DMS79 treated with DMSO at 0.1 percent for 48 hours (cell line): ENCODE measurements around the gene UPK3B.
"Not testable (repeated sequence)": the region's sequence is repeated elsewhere in the genome, so short reads cannot be mapped to it uniquely, and the experiment has no call there.

Experiments used
- DNase-seq: peaks from one replicate; lab custom pipeline; 2025; lab: John Stamatoyannopoulos, UW

The UPK3B gene

DNA sequence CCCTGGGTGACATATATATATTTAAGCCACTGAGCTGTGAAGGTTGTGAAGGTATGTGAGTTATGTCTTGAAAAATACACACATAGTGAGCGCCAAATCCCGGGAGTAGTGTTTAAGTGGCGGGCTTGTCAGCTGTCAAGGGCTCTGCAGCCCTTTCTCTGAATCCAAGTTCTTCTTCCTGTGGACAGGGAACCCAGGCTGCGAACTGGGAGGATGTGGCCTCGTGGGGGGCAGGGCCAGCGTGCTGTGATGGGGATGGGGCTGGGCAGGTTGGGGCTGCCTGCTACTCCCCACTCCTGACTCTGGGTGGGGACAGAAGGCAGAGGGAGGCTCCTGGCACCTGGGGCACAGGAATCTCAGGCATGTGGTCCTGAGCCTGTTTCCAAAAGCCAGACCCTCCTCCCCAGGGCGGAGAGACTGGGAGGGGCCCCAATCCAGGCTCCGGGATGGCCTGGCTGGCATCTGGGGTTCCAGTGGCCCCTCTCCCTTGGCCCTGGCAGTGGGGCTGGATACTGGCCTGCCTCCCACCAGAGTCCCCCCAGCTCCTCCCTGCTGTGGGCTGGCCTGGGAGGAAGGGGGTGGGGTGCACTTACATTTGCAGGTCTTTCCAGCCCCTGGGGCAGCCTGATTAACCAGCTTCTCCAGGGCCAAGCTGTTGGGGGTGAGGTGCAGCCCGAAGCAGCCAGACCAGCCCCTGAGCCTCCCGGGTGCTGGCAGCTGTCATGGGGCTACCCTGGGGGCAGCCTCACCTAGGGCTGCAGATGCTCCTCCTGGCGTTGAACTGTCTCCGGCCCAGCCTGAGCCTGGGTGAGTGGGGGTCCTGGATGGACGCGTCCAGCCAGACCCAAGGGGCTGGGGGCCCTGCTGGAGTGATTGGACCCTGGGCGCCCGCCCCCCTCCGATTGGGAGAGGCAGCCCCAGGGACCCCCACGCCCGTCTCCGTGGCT, at the start of gene UPK3B:
Gene UPK3B, plus strand, starts transcription at position 622 of the 947 bp plus-strand sequence. Its CDS starts 101 bp downstream, at position 723.
- no peak for DNase-seq

DNA sequence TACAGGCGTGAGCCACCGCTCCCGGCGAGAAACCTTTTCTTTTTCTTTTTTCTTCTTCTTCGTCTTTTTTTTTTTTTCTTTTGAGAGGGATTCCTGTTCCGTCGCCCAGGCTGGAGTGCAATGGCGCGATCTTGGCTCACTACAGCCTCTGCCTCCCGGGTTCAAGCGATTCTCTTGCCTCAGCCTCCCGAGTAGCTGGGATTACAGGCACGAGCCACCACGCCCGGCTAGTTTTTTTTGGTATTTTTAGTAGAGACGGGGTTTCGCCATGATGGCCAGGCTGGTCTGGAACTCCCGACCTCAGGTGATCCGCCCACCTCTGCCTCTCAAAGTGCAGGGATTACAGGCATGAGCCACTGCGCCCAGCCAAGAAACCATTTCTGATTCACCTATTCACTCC, 49.6 kb upstream of the UPK3B start:
- not testable (repeated sequence) for DNase-seq

DNA sequence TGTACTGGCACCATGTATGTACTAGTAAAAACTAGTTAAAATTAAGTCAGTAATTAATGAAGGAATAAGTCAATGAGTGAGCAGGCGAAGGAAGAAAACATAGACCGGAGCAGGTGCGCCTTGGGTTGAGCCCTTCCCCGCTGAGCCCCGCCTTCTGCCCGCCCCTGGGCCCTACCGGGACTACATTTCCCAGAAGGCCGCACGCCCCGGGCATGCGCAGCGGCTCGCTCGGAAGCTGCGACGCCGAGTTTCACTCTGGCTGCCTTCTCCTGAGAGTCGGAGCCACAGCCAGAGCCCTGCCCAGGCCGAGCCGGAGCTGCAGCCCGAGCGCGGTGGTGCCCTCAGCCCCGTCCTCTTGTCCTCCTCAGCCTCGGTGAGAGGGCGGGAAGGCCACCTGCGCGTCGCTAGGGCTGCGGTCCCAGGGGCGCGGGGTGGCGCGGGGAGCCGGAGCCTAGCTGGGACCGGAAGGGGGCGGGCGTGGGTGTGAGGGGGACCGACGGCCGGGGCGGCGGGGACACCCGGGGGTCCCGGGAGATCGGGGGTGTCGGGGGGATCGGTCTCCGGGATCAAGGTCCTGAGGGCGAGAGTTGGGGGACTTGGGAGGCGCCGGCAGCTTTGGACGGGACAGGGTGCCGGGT, 48.8 kb upstream of the UPK3B start, which contains the start of gene DTX2:
Gene DTX2, plus strand, starts transcription at position 246 of the 638 bp plus-strand sequence. CDS start 18,801 bp downstream, outside the sequence.
- not testable (repeated sequence) for DNase-seq

DNA sequence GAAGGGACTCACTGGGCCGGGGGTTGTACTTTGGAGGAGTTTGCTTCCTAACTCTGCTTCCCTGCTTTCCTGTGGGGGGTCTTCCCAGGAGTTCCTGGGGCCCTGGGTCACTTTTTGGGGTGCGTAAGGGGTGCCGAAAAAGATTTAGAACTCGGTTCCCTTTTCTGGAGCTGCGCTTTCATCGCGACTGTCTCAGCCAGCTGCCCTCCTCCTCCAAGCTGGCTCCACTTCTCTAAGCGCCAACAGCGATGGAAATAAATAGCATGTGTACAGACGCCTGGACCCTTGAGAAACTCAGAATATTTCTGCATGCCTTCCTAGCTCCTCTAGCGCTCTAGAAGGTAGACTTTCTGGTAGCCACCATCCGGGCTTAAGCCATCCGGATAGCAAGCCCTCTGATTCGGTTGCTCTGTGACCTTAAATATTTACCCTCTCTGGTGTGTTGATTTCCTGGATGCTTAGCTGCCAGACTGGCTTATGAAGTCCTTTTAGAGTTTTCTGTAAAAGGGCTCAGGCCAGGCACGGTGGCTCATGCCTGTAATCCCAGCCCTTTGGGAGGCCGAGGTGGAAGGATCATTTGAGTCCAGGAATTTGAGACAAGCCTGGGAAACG, 48.0 kb upstream of the UPK3B start:
- DNase-seq: not testable (repeated sequence)

DNA sequence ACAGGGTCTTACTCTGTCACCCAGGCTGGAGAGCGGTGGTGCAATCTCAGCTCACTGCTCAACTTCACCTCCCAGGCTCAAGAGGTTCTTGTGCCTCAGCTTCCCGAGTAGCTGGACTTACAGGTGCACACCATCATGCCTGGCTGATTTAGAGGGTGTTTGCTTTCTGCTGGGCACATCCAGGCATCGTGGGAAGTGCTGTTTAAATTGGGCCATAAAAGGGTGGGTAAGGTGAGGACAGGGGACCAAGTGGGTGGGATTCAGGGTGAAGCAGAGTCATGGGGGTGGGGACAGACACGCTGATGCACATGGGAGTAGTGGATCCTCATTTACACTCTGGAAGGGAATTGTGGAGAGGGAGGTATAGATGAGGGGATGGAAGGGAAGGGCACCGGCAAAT, 45.4 kb upstream of the UPK3B start:
- DNase-seq: not testable (repeated sequence)

DNA sequence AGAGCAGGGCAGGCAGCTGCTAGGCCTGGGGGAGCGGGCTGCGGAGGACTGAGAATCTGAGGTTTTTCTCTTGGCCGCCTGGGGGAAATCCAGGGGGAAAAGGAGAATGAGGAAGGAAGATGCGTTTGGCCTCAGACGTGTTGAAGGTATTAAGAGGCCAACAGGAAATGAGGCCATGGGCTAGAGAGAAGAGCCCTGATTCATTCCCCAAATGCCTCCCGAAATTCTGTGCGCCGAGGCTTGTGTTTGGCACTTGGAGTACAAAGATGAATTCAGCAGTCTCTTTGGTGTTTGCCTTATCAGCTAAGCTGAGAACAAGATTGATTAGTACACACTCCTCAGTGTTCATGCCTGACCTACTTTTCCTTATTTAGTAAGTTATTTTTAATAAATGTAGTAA, 44.4 kb upstream of the UPK3B start:
- not testable (repeated sequence) for DNase-seq

DNA sequence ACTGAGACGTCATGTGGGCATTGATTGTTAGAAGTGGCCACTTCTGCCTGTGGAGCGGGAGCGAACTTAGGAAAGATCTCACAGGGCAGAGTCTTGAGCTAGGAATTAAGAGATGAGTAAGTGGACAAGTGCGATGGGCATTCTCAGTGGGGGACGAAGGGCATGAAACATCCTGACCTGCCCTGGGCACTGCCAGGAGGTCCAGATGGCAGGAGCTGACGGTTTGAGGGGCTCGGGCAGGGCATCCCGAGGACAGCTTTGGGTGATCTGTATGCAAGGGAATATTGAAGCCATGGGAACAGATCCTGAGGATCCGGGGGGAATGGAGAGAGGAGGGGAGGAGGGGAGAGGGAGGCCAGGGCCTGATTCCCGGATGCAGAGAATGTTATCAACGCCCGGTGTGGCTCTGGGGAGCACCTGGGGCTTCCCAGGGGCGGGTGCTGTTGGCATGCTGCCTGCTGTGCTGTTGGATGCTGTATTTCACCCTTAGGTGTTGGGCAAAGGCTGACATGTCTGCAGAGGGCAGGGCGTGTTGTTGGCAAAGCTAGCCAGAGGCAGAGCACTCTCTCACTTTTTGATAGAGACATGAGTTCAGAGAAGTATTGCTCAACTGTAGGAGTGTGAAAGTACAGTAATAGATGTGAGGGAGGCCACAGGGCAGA, 42.5 kb upstream of the UPK3B start:
- not testable (repeated sequence) for DNase-seq

DNA sequence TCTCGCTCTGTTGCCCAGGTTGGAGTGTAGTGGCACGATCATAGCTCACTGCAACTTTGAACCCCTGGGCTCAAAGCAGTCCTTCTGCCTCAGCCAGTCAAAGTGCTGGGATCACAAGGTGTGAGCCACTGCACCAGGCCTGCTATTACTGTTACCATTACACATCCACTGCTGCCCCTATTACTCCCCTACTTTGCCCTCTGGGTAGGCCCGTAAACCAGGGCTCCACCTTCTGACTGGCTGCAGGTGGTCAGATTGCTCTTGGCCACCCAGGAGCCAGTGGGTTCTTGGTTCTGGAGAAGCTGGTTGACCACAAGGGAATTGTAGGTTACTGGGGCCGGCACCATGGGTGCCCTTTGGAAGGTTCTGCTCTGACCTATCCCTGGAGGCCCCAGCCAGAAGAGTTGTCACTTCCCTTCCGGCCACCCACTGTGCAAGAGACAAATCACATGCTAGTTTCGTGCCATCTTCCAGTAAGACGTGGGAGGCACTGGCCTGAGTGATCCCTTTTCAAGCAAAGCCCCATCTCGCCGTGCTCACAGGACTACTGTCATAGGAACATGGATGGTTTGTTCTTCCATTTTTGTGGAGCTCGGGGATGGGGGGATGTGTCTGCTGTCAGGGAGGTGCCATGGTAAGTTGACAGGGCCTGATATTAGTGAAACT, 38.7 kb upstream of the UPK3B start:
- DNase-seq: not testable (repeated sequence)

DNA sequence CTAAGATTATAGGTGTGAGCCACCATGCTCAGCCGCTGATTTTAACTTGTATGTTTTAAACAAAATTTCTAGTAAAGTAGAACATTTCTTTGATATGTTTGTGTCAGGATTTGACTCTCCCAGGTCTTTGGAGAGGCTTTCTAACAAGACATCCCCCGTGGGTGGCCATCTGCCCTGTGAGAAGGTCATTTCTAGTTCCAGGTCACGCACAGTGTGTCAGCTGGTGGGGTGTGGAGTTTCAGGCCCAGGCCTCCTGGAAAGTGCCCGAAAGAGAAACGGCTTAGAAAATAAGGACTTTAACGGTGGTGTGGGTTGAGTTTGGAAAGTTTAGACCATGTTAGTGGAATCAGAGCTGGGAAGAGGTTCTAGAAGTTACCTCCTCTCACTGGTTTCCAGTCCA, 37.3 kb upstream of the UPK3B start:
- DNase-seq: not testable (repeated sequence)

DNA sequence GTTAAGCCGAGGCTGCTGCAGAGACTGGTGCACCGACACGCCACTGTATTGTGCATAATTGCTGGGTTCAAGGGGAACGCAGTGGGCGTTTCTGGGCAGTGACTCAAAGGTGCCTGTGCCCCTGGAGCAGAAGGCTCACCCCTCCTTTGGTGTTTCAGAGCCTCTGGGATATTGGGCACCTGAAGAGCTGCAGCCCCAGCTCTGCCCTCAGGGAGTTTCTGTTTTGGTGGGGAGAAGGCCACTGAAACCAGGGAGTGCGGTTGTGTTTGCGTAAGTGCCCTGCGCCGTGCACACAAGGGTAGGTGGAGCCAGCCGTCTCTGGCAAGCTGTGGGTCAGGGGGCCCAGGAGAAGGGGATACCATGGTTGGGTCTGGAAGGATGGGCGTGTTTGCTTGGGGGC, 34.1 kb upstream of the UPK3B start:
- DNase-seq: not testable (repeated sequence)

DNA sequence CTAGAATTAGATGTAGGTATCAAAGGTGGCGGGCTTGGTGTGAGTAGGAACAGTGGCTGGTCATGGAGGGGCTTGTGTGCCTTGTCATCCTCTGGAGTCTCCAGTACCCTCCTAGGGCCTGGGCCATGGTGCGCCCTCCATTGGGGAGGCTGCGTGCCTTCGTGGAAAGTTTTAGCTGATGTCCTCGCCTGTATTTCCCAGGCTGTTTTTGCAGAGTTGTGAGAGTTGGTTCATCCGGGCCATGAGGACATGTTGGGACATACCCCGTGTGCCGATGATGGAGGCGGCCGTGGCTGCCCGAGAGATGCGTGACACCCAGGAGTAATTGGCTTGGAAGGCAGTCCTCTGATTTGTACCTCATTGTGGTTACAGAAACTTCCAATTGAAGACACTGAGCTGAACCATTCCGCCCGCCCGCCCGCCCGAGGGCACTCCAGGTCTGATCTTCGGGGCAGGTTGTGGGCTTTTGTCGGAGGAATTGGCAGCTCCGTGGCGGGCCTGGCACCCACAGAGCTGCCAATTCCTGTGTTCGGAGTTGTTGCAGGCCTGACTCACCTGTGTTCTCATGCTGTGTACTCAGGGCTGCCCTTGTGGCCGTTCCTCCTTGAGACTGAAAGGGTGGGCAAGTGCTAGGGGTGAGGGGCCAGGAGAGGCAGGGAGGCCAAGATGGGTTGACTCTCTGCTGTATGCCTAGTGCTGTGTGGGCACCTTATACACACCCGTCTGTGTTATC, 33.4 kb upstream of the UPK3B start:
- DNase-seq: not testable (repeated sequence)

DNA sequence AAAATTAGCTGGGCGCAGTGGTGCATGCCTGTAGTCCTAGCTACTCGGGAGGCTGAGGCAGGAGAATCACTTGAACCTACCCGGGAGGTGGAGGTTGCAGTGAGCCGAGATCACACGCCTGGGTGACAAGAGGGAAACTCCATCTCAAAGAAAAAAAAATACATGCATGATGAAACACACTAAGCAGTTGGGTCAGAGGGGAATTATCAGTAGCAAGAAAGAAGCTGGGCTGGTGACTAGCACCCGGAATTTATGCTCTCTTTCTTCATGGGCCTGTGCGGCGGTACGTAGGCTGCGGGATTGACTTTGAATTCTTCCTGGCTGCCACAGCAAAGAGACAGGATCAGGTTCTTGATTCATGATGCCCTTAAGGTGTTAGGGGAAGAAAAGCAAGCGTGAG, 30.7 kb upstream of the UPK3B start:
- DNase-seq: peak; percentile 1

DNA sequence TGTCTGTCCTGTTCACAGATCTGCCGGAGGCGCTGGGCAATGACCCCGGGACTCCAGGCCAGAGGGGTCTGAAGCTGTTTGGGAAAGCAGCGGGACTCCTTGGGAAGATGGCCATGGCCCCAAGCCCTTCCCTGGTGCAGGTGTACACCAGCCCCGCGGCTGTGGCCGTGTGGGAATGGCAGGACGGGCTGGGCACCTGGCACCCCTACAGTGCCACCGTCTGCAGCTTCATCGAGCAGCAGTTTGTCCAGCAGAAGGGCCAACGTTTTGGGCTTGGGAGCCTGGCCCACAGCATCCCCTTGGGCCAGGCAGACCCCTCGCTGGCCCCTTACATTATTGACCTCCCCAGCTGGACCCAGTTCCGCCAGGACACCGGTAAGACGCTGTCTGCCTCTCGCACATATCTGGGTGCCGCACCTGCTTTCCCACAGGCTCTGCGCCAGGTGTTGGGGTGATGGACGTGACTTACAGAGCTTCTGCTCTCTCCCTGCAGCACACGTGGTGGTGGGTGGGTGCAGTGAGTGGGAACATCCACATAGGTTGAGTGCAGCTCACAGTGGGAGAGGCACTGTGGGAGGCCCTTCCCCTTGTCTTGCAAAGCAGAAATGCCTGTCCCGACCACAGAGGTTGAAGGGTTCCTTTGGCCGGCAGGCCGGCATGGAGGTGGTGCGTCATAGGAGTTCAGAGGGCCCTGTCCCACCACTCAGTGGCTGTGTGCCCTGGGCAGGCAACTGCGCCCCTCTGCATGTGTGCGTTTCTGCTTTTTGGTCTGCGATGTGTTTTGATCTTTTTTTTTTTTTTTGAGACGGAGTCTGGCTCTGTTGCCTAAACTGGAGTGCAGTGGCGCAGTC, 29.7 kb upstream of the UPK3B start:
- DNase-seq: not testable (repeated sequence)

DNA sequence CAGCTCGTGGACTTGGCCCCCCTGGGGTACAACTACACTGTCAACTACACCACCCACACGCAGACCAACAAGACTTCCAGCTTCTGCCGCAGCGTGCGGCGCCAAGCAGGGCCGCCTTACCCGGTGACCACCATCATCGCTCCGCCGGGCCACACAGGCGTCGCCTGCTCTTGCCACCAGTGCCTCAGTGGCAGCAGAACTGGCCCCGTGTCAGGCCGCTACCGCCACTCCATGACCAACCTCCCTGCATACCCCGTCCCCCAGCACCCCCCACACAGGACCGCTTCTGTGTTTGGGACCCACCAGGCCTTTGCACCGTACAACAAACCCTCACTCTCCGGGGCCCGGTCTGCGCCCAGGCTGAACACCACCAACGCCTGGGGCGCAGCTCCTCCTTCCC, 27.7 kb upstream of the UPK3B start:
- not testable (repeated sequence) for DNase-seq

DNA sequence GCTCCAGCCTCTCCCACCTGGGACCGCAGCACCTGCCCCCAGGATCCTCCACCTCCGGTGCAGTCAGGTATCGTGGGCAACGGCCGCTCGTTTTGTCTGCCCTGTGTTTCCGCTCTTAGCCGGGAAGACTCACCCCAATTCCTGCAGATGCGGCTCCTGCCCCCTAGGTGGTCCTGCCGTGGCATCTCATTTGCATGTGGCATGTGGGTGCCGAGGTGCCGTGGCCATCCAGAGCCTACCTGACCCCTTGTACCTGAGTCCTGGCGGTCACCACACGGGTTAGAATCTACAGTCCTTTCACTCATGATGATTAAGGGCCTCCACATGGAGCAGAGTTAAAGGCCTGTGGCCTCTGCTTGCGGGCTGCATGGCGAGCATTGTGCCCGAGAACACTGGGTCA, 27.3 kb upstream of the UPK3B start:
- not testable (repeated sequence) for DNase-seq

DNA sequence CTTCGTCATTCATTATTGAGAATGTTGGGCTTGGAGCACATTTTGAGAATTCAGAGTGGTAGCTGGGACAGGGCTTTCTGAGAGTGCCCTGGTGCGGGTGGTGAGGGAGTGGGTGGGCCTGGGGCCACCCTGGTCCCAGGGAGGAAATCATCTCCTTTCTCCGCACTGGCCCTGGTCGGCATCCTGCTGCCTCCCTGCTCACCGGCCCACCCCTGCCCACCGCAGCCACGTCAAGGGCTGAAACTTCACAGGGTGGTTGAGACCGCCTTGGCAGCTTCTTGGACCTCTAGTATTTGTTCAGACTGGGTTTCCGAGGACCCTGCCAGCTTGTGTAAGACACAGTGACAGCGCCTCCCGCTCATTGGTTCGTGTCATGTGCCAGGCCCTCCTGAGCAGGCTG, 25.9 kb upstream of the UPK3B start:
- DNase-seq: not testable (repeated sequence)

DNA sequence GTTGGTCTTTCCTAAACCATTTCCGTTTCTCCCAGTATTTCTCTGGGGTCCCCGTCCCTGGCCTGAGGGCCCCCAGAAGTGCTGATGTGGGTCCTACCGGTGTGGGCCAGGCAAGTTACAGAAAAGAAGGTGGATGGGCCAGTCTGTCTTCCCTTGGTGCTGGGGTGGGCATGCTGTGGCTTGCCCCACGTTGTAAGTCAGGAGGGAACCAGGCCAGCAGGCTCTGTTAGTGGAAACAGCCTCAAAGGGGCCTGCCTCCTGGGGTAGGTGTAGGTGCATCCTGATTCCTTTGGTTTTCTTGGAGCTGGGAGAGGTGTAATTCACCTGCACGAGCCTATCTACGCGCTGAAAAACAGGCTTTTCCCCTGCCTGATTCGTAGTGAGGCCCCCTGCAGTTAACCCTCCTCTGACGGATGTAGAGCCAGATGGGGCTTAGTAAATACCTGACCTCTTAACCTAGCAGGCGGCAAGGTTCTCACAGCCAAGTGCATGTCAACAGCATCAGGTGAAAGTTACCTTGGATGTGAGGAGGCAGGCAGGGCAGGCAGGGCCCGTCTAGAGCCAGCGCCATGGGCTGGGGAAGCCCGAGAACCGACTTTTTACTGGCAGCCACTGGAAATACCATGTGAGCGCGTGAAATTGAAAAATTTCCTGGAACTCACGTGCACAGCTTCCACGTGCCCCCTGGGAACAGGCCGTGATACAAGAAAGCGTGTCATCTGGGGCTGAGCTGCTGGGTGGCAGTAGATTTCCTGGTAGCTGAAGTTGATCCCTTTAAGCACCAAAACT, 24.3 kb upstream of the UPK3B start:
- not testable (repeated sequence) for DNase-seq

DNA sequence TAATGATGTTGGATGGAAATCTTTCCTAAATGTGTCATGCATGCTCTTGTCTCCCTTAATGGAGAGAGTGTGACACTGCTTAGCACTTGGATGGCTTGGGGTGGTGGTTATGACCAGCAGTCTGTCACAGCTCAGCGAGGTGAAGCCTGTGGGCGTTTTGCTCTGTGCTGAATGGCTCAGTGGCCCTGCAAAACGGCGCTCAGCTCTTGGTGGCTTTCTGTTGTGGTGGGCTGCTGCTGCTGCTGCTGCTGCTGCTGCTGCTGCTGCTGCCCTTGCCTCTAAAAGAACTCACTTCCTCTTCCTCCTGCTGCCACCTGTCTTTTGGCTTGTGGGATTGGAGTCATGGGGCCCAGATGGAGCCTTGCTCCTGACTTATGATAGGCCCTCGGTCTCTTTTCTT, 23.7 kb upstream of the UPK3B start:
- not testable (repeated sequence) for DNase-seq

DNA sequence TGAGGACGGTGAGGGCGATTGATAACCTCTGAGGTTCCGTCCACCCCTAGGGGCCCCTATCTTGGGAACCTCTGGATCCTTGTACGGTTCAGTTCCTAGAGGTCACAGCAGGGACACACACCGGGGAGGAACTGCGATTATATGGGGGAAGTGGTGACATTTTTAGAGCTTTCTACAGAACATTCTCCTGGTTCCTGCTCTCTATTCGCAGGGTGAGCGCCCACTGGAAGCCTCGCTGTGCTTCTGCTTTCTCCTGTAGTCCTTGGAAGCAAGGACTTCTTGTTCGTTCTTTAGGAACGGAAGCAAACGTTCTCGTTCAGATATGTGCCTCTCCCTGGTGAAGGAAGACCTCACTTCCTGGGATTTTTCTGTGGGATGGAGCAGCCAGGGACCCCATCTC, 22.4 kb upstream of the UPK3B start:
- DNase-seq: not testable (repeated sequence)
